Hematopoietic multipotent progenitor cell treated with erythropoietin and hydrocortisone succinate and interleukin-3 and kit ligand, for 17 days (in vitro differentiated cells): Measurements from ENCODE around the gene CYP2U1.
"Not testable (repeated sequence)": the region's sequence is repeated elsewhere in the genome, so short reads cannot be mapped to it uniquely, and the experiment has no call there.

Experiments used
- DNase-seq: peaks from one replicate; pipeline ENCODE4 v3.0.0-alpha.2; 2015; ENCODE audit warnings: low spot score

CYP2U1 gene

DNA sequence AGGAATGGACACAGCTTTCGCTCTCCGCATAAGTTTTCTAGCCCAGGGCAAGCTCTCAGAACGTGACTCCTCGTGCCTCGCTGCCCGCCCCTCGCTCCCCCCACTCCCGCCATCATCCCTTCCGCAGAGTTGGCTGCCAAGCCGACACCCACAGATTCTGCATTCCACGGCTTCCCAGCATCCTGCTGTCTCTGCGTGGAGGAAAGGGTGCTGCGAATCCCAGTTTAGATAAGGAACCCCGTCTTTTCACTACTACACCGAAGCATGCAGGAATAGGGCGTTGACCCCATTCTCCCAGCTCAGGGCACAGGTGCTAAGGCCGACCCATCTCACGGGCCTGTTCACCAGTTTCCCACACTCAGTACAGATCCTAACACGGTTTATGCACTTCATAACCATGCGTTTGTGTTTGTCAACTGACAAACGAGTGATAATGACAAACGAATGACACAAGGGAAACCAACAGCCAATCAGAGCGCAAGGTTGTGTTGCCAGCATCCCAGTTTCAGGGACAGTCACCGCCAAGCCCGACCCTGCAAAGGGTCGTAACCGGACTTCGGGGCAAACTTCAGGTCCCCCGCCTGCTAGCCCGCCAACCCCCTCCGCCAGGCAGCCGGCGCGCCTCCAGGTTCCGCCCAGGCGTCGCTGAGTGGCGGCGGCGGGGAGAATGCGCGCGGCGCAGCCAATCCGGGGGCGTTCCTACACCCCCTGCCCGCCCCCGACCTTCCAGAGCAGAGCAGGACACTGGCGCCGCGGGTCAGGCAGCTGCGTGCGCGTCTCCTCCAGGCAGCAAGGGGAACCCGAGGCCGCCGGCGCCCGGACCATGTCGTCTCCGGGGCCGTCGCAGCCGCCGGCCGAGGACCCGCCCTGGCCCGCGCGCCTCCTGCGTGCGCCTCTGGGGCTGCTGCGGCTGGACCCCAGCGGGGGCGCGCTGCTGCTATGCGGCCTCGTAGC is at the start of gene CYP2U1:
TSS of gene CYP2U1 (plus strand) at position 729 of the 954 bp plus-strand sequence. CDS start at position 824, 95 bp downstream.
- DNase-seq: no peak

DNA sequence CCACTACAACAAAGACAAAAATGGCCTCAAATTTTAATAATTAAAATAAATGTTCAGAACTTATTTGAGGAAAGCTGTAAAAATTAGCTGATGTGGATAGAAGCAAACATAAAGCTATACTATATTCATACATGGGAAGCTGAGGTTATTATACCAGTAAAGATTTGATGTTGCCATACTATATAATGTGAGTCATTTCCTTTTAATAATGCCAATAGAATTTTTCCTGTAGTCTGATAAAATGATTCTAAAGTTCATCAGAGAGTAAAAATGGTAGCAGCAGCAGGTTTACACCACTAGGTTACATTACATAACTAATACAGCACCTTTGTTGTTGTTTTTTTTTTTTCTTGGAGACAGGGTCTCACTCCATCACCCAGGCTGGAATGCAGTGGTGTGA is 45.5 kb upstream of the CYP2U1 start:
- DNase-seq: no peak

DNA sequence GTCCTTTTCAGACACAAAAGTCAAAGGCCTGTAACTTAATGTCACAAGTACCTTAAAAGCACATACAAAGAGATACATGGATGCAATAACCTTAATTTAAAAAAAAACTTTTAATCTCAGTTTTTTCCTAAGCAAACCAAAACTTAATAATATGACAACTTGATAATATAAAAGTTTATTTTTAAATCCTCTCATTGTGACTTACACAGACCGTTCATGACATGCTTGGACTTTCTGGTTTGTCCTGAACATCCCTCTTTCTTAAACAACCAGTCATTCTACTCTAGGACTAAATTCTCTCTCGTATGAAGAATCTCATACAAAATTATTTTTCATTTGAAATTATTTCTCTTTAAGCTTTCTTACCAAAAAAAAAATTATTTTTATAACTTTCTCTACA is 43.1 kb upstream of the CYP2U1 start:
- no peak for DNase-seq

DNA sequence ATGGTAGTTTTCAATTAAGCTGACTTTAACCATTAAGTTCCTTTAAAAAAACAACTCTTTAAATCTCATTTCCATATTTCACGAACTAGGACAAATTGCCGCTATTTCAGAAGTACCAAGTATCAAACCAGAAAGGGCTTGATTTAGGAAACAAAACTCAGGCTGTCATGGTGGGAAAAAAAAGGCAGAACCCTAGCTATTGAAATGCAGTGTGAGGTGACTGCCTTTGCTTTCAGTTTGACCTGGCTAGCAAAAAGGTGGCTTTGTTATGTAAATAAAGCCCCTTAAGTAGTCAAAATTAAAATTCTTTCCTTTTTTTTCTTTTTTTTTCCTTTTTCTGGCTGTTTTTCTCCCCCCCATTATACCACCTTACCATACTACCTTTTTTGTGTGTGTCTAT is 40.6 kb upstream of the CYP2U1 start:
- no peak for DNase-seq

DNA sequence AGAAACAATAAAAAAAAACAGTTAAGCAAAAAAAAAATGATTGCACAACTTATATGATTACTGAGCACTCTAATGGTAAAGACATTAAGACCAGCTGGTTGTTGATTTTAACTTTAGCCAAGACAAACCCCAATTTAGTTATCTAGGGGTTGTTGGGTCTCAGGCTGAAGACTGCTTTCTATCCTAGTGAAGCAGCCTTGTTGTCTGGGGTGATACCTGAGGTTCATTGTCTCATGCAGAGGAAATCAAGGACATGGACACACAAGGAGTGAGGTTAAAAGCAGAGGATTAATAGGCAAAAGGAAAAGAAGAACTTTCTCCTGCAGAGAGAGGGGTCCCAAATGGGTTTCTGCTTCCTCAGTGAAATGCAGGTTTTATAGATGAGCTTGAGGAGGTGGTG is 40.0 kb upstream of the CYP2U1 start:
- no peak for DNase-seq

DNA sequence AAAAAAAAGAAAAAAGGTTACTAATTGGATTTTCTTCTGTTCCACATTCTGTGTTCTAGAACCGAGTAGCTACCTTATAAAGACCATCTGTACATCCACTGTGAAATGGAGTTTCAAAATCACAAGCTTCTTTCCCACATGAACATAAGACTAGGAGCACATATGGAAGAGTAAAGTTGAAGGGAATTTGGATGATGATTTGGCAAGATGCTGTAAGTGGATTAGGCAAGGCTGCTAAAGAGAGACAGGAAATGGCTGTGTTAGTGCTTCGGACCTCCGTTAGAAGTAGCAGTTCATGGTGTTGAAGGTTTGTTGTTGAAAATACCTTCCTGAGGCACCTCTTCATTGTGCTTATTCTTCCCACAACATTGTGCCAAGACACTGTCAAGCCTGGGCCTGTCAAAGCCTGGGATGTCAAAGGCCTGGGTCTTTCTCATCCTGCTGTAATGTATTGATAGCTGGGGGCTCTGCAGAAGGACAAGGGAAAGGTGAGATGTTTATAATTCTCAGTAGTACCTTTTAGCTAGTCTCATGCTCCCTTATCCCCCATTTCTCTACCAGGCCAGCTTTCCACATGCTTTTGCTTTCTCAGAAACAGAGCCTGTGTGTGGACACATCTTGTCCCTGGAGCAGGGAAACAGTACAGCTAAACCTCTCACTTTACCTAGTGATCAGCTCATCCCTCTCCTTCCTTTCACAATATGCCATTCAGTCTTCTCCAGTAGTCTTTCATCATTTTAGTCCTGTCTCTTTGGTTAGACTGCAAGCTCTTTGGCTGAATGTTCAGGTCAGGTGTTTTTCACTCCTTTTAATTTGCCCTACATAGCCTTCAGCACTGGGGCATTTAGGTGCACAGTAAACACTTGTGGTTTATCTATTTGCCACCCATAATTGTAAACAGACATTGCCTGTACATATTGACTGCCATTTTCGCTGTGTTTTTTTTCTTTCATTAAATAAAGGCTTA is 37.9 kb upstream of the CYP2U1 start:
- no peak for DNase-seq

DNA sequence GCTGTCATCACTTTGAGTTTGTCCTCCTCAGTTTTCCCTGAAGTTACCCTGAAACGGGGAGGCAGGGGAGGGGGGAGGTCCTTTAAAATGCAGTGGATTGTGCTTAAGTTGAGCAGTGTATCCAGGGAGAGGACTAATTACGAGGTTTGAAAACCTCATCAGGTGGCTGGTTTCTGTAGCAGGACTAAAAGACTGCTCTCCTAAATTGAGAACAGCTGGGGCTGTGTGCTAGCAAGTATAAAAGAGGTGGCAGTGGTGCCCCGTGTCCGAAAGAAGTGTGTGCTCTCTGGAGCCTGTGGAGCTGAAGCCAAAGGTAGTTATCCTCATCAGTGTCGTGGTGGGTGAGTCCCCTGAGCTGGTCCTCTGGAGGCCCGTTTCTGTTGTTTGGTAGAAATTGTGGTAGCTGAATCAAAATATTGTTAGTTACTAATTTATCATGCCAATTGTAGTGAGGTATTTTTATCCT is 37.2 kb upstream of the CYP2U1 start:
- no peak for DNase-seq

DNA sequence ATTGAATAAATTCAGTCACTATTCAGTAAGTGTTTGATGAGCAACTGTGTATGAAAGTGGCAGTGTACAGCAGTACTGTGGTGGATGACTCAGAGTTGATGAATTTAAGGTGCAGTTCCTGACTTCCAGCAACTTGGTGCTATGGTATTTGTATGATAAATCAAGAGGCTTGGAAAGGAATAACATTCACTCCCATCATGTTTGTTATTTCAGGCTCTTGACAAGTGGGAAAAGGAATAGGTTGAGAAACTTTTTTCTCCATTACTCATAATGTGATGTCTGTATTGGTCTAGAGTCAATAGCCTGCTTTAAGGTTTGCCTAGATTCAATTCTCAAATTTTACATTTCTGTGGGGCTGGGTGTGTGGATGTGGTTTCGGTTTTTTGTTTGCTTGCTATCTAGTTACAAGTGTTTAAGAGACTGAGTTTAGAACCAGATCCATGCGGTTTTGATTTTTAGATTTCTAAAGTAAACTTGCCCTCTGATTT is 35.1 kb upstream of the CYP2U1 start:
- no peak for DNase-seq

DNA sequence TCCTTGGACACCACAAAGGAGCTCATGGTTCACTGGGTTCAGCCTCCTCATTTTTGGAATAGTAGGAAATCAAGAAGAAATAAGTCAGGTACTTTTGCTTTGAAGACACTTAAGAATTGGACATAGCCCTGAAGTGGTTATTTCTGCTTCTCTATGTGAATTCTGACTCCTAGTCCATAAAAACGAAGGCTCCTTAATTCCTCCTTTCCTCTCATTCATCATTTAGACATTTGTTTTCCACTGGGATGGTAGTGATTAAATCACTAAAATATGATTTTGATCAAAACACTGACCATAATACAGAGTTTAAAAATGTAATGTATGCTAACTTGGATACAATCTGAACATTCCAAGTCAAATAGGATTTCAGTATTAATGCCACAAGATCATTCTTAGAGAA is 34.7 kb upstream of the CYP2U1 start:
- no peak for DNase-seq

DNA sequence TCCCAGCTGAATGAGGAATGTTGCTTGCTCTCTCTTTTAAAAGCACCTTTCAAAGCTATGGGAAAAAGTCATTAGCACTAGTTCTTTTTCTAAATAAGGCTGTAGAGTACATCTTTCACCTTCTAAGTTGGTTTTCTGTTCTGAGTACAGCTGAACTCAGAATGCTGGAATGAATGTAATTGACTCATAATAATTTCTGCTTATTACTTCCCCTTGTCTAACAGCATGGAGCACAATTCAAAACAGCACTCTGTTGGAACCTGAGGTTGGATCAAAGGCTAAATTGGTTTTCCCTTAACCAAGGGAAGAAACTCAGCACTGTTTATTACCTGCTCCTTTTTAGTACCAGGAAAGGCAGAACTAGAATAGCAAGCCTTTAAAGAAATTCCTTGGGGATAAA is 33.5 kb upstream of the CYP2U1 start:
- DNase-seq: no peak

DNA sequence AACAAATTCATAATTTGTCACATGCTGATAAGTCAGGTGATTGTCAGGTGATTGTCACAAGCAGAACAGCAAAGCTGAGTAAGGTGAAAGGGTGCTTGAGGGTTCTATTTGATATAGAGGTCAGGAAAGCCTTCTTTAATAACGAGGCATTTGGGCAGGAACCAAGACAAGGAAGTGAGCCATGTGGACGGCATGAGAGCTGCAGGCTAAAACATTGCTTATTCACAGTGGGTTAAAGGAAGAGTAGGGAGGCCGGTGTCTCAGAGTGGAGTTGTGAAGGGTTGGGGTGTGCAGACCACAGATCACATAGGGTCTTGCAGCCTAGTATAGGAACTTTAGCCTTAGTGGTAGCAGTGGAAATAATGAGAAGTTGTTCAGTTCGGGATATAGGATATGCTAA is 31.3 kb upstream of the CYP2U1 start:
- no peak for DNase-seq

DNA sequence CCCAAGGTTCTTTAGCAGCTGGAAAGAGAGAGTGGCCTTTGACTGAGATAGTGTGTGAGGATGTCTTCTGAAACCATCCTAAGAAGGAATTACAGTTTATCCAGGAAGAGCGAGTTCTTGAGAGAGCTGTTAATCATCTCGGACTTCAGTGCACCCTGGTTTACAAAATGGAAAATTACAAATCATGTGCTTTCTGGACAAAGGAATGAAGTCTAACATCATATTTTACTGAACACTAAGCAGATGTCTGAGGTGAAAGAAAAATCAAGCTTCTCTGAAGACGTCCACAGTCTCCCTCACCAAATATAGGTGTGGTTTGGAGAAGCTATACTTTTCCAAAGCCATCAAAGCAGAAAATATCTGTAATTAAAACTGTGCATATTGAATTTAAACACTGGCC is 30.8 kb upstream of the CYP2U1 start:
- DNase-seq: no peak

DNA sequence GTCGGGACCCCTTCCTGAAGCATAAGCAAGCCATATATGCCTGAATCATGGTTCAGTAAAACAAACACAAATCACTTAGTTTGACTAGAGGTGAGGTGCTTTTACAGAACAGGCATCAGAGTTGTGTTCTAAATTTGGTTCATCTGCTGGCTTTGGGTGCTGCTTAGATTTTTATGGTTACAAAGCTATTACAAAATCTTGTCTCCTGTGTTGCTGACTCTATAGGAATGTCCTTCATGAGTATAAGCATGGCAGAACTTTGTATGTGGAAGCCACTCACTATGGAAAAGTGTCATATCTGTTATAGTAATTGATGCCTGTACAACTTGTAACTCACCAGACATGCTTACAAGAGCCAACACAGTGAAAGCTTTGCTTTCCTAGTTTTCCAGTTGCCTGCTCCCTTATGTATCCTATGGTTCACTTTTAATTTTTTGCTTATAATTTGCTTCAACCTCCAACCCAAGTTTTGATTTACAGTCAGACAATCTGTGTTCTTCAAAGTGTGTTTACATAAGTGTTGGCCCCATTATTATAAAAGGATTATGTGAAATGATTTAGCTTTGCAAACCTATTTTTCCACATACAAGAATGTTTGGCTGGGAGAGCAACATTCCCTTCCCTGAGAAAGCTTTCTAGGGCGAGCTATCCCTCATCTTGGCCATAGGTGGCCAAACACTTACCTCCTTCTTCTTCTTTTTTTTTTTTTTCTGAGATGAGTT is 30.0 kb upstream of the CYP2U1 start:
- no peak for DNase-seq

DNA sequence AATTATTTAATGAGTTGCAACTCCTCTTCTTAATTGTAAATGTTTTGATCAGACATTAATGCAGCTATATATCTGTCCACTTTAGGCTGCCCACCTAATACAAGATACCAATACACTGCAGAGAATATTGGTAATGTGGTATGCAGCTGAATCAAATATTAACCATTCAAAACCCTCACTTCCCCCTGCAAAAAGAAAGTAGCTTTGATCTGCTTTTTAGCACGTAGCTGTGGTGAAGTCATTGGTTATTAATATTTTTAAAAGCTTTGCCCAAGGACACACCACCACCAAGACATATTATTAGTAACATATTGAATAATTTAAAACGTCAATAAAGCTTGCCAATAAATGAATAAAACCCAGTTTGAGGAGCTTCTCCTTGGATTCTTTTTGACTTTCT is 28.6 kb upstream of the CYP2U1 start:
- no peak for DNase-seq

DNA sequence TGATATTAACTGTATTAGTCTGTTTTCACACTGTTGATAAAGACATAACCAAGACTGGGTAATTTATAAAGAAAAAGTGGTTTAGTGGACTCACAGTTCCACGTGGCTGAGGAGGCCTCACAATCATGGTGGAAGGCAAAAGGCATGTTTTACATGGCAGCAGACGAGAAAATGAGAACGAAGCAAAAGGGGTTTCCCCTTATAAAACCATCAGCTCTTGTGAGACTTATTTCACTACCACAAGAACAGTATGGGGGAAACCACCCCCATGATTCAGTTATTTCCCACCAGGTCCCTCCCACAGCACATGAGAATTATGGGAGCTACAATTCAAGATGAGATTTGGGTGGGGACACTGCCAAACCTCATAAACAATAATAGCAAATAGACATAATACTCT is 26.3 kb upstream of the CYP2U1 start:
- DNase-seq: not testable (repeated sequence)

DNA sequence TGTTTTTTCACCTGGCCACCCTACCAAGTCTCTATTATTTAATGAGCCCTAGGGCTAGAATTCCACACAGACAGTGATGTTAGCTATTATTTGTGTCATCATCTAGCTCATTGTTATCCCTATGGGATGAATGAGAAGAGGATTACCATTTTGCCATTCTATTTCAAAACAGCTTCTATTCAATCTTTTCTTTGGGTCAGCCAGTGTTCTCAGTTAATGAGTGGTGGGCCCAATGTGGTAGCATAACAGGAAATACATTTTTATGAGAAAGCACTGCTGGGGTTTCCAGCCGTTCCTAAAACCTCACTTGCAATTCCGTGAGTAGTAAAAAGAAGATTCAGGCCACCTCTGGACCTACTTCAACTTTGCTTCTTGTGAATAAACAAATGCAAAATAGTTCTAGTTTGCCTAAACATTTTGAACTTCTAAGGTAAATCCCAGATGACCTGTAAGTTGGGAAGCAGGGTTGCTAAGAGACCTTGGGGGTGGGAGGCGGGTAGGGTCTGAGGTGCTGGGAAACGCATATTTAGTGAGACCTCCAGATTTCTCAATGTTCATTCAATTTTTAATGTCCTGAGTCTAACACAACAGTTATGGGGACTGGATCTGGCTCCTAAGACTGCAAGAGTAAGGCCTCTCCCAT is 24.8 kb upstream of the CYP2U1 start:
- no peak for DNase-seq

DNA sequence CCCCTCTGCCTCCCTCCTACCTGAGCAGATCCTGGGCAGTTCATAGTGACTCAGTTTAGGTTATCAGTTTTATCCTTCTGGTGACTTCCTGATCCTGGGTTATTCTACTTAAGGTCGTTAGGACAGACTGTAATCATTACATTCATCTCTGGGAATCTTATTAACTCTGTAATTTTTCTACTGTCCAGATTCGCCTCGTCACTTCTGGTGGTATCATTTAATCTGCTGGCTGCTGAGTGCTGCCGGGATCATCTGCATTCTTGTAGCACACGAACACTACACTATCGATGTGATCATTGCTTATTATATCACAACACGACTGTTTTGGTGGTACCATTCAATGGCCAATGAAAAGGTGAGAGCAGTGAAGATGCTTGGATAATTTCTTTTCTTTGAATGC is 23.0 kb upstream of the CYP2U1 start:
- no peak for DNase-seq

DNA sequence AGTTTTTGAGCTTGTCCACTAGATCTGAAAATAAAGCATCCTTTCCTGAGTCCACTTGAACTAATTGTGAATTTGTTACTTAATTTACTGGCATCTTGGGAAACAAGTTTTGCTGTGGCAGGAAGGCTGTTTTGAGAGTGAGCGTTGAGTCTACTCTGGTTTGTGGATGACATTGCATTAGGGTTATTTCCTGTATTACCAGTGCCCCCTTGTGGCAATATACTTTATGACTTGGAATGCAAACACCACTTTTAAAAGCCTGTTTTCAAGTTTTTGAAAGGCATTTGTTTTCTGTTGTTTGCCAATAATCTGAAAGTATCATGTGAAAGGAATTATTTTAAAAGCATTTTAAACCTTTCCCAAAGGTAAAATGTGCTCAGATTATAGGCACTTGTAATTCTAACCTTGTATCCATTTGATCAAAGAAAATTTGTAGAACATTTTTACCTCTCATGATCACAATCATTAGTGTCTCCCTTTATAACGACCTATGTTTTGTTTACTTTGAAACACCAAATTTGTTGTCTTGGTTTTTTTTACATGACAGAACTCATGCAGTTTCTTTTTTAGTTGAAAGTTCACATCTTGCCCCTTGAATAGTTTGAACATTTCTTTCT is 18.0 kb upstream of the CYP2U1 start:
- DNase-seq: peak; percentile 43

DNA sequence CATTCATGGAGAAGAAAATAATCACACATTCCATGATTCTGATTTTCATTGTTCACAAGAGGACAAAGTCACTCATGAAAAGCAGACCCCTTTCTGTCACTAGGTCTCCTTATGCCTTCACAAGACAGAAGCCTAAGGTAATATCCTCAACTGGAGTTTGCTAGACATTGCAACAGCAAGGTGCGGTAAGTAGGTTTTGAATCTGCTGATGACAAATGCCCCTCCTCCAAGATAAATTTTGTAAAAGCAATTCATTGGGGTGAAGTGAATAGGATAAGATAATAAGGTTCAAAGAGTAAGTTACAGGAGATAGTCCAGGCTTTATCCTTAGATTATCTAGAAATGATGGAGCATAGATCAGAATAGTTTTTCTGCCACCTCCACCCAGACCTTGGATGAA is 16.1 kb upstream of the CYP2U1 start:
- no peak for DNase-seq

DNA sequence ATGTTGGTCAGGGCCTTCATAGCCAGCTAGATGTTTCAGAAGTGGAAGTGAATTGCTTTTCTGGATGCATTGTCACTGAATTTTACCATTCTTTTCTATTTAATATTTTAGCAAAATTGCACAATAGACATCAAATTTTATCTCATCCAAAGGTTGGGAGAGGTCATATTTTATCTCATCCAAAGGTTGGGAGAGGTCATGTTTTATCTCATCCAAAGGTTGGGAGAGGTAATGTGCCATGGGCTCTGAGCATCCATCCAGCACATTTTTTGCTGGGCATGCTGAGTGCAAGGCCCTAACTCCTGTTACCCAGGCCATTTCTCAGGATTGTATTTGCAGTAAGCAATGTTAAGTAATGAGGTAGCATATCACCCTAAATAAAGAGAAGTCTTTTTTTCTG is 14.7 kb upstream of the CYP2U1 start:
- DNase-seq: no peak

DNA sequence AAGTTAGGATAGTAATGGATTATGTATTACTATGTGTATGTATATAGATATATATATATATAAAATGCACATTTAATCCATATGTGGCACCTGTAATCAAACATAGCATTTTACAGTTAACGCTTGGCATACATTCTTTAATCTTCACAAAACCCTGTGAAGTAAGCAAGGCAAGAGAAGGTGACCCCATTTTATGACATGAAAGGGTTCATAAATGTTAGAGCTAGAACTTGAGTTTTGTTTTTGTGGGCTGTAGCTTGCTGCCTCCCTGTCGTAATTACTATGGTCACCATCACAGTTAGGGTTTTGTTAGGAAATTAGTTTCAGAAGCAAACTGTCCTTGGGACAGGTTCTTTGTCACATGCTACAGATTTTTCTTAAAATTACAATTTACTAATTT is 13.8 kb upstream of the CYP2U1 start:
- DNase-seq: no peak
